Non-pigmented ciliary epithelial cell (primary cell): Measurements from ENCODE around the gene STIM1.
A peak's percentile ranks its signal among the peaks of the same experiment; 100 is the strongest.
"Not testable (repeated sequence)": the region's sequence is repeated elsewhere in the genome, so short reads cannot be mapped to it uniquely, and the experiment has no call there.

Experiments
- DNase-seq: peaks from one replicate; pipeline ENCODE4 v3.0.0-alpha.2; 2010; ENCODE audit warnings: low read depth

The STIM1 gene

DNA sequence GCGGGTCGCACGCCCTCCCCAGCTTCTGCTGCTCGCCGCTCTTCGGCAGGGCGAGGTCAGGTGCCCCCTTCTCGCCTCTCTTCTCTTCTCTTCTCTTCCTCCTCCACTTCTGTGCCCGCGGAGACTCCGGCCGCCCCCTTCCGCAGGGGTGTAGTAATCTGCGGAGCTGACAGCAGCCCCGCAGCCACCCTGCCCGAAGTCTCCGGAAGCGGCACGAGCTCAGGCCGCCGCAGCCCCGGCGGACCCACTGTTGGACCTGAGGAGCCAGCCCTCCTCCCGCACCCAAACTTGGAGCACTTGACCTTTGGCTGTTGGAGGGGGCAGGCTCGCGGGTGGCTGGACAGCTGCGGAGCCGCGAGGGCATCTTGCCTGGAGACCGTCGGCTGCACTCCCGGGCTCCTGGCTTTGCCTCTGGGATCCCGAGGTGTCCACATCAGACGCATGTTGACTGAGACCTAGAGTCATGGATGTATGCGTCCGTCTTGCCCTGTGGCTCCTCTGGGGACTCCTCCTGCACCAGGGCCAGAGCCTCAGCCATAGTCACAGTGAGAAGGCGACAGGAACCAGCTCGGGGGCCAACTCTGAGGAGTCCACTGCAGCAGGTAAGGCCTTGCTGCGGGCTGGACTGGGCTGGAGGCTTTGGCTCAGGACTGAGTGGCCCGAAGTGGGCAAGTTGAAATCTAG is 486 bp downstream of the STIM1 start:
- DNase-seq = no peak

DNA sequence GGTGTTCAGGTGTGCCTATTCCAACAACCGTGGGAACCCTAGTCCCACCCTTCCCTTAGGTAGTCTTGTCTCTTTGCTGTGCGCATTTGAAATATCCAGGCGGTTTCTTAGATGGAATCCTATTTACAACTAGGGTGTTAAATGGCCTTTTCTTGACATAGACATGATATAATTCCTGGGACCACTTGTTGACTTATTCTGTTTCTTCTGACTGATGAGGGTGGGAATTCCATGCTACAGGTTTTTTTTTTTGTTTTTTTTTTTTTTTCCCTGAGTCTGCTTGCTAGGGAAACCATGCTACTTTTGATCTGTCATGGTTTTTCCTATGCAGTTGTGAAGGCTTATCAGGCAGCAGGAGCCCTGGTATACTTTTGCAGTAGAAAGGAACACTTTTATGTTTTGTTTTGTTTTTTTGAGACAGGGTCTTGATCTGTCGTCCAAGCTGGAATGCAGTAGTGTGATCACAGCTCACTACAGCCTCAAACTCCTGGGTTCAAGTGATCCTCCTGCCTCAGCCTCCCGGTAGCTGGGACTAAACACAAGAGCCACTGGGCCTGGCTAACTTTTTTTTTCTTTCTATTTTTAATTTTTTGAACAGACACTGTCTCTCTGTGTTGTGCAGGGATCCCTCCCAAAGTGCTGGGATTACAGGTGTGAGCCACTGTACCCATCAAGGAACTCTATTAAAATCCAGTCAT is 1.5 kb downstream of the STIM1 start:
- DNase-seq = no peak

DNA sequence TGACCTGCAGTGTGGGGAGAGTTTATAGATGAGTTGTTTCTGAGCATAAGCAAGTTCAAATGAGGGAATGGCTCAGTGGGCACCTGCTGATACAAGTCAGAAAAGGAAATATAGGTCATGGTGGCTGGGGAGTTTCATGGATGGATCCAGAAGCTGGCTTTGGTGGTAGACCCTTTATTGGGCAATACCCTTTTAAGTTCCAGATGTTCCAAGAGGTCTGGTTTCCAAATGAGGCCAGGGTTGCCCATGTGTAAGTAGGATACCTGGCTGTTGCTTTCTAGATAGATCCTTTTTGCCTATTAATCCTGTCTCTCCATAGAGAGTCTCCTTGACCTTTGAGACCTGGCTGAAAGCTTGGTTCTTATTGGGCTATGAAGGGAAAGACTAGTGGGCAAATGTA is 2.2 kb downstream of the STIM1 start:
- DNase-seq = no peak

DNA sequence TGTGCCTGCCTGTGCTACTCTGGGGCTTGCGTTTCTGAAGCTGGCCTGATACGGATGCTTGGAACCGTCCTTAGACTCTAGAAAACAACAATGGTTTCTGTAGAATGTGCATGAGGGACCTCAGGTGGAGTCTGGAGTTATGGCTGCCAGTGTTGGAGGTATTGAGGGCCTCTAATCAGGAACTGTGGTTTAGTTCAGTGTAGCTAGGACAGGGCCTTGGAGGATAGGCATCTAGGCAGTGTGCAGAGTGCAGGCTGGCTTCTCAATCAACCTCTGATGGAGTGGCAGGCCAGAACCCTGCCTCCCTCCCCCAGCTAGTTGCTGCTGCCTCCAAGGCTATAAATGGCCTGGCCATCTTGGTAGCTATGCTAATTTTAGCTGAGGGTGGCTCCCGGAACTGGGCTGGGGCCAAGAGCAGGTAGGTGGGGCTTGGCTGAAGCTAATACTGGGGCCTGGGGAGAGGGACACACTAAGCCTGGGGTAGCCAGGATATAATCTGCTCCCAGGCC is 4.0 kb downstream of the STIM1 start:
- no peak for DNase-seq

DNA sequence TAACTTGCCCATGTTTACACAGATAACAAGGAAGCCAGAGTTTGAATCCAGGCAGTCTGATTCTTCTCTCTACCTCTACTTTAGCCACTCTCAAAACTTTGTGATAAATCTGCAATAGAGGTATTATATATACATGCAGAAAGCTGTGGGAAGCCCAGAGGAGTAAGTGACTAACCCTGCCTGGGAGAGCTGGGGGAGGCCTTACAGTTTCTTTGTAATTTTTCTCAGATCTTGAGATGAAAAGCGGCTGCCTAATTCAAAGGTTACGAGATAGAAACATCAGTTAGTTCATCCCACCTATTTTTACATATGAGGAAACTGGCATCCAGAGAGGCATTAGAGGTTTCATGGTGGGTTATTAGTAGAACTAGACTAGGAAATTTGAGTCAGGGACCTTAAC is 4.9 kb downstream of the STIM1 start:
- no peak for DNase-seq

DNA sequence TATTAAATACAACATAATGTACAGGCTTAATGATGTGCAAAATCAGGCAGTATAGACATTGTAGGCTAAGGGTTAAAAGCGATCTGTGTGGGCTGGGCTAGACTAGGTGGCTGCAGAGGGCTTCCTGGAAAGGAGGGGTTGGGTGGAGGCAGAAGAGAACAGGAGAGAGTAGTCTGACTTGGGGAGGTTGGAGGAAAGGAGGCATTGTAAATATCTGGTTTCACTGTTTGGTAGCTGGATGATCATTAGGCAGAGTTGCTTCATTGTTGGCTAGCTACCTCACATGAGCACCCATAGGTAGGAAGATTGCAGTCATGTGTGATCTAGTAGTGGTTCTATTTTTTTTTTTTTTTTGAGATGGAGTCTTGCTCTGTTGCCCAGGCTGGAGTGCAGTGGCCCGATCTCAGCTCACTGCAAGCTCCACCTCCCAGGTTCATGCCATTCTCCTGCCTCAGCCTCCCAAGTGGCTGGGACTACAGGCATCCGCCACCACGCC is 5.5 kb downstream of the STIM1 start:
- not testable (repeated sequence) for DNase-seq

DNA sequence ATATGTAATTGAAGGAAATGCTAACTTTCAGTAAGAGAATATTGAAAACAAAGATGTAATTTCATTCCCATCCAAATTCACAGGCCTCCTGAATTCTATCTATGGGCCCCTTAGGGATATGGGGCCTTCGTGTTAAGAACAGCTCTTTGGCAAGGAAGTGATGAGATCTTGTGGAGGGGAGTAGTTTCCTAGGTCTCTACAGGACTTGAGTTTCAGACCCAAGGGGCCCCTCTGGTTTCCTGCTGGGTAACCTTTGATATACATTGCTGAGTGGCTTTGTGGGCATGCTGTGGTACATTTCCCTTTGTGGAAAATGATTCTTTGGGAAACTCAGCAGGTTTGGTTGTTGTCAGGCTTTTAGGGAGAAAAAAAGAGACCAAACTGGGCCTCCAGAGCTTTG is 6.2 kb downstream of the STIM1 start:
- DNase-seq = no peak

DNA sequence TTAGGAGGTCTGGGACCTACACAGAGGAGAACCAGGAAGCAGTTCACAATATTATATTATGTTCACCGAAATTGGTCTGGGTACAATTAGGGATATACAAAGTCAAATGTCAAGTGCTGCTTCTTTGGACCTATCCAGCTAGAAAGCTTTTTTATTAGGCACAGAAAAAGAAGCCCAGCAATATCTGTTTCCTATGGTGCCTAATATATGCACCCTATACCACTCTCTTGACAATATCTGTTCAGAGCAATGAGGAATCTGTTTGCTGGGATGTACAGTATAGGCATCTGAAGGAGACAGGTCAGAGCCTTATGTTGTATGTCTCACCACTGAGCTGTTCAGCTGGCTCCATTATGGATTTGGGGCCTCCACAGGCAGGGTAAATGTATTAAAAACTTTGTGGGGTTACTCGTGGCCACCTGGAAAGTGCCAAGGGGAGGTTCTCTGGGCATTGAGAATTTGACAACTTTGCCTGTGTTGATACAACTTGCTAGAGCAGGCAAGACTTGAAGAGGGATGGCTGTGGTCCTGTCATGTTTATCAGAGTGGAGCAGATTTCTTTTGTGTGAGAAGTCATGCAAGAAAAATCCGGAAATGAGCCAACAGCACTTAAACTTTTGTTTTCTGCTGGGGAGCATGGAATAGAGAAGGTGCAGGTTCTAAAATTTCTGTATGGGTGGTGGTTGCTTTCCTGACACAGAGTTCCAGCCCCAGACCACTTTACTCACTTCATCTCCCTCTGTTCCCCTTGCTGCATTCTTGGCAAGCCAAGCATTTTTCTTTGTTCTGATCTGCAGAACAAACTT is 10.1 kb downstream of the STIM1 start:
- peak; percentile 30 for DNase-seq

DNA sequence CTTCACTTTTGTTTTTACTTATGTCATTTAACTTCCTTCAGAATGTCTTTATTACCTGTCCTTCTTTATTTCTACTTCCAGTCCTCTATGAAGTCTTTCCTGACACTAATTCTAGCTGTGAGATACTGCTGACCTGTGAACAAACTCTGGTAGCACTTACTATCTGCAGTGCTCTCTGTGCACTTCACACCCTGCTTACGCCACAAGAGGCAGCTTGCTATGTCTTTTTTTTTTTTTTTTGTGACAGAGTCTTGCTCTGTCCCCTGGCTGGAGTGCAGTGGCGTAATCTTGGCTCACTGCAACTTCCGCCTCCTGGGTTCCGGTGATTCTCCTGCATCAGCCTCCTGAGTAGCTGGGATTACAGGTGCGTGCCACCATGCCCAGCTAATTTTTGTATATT is 10.7 kb downstream of the STIM1 start:
- DNase-seq = no peak

DNA sequence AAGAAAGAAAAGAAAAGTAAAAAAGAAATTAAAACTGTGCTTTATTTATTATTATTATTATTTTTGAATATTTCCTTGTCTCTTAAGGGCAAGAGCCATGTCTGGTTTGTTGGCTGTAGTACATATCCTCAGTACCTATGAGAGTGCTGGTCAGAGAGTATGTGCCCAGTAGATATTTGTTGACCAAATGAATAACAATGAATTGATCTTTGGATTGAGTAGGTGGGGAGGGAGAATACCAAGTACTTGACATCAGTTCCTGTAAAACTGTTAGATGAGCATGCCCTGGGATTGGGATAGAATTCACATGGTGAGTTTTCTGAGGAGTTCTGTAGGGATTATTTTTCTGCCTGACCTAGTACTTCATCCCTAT is 11.4 kb downstream of the STIM1 start:
- DNase-seq = no peak

DNA sequence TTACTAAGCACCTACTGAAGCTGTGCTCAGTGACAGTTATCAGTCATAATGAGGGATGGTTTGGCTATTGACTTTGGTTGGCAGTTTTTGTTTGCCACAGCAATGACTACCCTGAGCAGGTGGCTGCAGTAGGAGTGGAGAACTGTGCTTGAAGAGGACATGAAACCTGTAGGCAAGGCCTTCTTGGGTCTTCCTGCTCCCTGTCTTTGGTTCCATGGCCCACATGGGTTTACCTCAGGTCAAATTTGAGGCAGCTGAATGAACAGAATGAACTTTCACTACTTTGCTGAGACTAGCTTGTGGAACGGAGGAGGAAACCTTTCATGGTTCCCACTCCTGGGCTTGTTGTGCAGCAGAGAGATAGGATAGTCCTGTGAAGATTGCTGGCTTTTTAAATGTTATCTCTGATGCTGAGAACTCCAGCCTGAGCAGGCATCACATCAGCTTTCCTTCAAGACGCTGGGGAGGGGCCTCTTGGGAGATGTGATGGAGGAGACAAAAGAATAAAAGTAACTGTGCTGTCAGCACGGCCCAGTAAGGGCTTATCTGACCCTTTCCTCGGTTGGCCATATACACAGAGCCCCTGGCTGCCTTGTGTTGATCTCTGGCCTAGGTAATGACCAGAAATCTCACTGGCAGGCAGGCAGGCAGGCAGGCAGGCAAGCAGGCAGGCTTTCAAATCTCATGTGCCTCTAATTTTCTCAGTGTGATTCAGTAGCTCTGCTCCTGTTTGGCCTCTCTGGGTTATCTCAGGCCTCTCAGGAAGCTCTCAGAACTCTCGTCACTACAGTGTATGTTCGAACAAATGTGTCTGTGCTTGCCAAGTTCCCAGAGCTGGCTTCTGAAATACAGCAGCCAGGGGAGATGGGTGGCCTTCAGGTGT is 12.0 kb downstream of the STIM1 start:
- no peak for DNase-seq

DNA sequence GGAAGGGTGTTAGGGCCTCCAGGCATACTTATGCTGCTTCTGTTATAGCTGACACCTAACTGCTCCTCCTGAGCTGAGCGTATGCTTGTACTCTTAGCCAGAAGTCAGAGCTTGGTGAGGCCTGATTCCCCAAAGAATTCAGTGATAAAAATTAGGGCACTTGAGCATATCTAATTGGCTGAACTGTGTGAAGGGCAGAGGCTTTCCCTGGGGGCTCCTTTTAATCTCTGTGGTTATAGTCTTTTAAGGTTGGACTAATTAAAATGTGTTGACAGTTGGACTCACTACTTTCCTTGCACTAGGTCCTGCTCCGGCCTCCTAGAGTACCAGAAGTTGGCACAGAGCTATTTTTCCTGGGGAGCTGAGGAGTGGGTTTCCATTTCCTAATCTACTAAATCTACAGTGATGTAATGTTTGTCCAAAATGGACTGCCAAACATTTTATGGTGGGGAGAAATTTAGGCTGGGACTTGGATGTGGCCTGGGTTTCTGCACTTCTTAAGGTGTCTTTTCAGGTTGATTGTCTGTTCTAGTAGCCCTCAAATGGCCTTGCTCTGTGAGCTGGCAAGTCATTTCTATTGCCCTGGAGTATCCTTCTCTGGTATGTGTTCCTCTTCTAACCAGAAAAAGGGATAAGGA is 18.4 kb downstream of the STIM1 start:
- DNase-seq = no peak

DNA sequence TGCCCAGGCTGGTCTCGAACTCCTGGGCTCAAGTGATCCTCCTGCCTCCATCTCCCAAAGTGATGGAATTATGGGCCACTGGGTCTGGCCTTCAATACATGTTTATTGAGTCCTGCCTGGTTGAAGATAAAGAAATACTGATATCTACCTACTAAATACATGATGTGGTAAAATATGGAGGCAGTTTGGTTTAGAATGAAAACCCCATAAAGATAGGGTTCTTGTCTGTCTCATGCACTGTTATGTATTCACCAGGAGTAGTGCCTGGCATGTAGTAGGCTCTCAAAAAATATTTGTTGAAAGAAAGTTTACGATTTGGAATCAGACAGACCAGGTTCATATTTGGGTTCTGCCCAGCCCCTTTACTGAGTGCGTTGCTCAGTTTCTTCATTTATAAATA is 21.1 kb downstream of the STIM1 start:
- DNase-seq = no peak

DNA sequence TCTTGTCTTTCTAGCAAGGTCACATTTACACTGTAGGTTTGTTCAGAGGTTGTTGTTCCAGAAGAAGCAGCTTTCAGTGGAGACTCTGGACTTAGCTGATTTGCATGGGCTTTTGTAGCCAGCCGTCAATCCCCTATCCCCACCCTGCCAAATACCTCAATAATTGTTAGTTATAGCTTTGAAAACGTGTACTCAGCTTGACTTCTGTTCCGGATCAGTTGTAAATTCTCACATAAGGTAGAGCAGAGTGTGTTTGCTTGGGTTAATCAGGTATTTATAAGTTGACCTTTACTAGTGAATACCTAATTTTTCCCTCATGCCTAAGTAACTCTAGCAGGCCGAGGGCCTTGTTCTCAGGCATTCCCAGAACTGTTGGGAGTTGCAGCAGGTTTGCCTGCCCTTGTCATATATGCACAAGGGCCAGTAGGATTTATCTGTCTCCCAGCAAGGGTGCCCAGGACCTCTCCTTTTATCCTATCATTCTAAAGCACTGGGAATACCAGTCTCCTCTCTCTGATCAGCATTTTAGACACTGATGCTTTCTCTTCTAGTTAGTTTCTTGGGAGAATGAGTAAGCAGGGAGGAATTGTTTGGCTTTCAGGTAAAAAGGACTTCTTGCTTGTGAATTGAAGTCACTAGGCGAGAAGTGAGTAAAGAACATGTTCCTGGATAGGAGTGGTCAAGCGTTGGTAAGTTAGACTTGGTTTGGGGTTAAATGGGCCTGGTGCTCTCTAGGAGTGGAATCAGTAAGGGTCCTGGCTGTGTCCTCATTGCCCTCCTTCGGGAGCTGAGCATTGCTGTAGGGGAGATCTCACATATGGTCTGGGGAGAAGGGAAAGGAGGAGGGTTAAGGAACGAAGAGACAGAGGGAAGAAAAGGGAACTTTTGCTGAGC is 22.1 kb downstream of the STIM1 start:
- no peak for DNase-seq

DNA sequence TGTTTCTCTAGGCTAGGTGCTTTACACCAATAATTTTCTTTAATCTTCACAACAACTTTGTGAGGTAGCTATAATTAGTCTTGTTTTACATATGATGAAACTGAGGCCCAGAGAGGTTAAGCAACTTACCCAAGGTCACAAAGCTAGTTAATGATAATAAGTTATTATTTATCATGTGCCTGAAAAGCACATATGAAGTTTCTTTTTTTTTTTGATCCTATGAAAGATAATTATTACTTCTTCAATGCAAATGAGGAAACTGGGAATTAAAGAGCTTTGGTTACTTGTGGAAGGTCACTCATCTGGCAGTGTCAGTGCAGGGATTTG is 22.8 kb downstream of the STIM1 start:
- DNase-seq = no peak

DNA sequence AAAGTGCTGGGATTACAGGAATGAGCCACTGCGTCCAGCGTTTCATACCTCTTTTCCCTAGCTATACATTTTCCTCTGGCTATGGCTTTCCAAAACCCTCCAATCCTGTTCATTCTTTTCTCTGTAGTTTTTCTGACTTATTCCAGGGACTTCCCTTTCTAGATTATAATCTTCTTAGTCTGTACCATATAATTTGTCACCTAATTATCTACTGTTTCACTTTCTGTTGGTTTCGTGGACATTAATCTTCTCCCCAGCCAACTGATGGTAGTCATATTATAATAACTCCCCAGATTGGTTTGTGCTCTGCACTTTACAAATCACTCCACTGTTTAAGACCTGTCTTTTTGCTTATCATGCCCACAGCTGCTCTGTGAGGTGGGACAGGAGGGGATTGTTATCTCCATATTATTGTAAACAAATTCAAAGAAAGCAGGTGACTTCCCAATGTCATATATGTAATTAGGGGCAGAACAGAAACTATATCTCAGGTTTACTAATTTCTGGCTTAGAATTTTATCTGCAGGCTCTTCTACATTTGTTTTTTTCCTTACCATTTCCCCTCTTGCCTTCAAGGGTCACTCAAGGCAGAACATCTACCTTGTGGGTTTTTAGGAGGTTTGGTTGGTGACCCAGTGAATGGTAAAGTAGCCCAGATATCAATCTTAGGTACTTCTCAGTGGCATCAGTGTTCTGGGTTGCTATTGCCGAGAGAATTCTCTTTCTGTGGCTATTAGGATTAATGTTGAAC is 23.9 kb downstream of the STIM1 start:
- no peak for DNase-seq

DNA sequence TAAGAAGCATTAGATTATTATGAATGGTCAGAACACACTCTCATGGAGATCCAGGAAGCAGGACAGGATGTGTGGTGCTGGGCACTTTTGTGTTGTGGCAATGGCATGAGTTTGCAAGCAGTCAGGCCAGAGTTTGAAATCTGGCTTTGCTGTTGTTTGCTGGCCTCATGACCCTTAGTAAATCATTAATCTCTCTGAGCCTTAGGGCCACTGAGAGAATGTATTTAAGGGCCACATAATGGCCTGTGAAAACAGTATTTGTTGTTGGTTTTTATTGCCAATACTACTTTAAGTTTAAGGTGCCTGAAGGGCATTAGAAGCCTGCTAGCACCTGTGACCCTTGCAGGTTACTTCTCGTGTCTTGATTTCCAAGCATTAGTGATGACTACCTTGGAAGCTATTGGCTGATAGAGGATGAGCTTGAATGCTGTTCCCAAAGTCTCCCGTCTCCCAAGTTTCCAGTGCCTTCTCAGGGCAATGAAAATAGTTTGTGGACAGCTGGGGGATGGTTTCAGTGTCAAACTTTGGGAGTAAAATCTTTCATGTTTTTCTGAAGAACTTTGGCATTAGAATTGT is 24.6 kb downstream of the STIM1 start:
- DNase-seq = no peak

DNA sequence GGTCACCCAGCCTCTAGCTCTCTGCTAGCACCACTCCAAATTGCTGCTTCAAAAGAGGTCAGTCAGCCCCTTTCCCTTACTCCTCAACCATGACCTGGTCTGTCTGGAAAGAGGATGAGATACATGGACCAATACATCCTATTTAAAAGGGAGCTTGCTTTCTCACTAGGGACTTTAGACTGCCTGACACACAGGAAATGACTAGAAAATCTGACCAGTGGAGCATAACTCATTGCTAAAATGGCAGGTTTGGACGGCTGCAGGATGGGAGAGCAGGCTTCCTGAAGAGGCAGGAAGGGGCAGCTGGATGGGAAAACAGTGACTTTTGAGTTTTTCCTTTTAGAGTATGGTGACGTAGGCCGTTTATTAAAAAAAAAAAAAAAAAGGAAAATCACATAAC is 25.3 kb downstream of the STIM1 start:
- no peak for DNase-seq

DNA sequence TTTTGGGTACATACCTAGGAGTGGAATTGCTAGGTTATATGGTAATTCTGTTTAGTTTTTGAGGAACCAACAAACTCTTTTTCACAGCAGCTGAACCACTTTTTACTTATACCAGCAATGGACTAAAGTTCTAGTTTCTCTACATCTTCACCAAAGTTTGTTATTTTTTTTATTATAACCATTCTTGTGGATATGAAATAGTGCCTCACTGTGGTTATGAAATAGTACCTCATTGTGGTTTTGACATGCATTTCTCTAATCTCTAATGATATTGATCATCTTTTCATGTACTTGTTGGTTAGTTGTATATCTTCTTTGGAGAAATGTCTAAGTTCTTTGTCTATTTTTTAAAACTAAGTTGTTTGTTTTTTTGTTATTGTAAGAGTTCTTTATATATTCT is 27.2 kb downstream of the STIM1 start:
- DNase-seq = no peak
